Panc1 (cell line): ENCODE results near the gene CNIH1.

Source experiments
- POLR2AphosphoS5 ChIP-seq: IDR thresholded peaks from 2 replicates; pipeline ENCODE4 v1.6.1; 2012; ENCODE audit warnings: mild to moderate bottlenecking, low read depth, low read length, moderate library complexity
- SIN3A ChIP-seq: IDR thresholded peaks from 2 replicates; pipeline ENCODE4 v1.6.1; 2012; ENCODE audit warnings: low read depth, mild to moderate bottlenecking, low read length, moderate library complexity, borderline replicate concordance; ENCODE audit not compliant: insufficient read depth
- TF ChIP-seq, protein P1 (sequence below): fragments of 450-650 bp; IDR thresholded peaks from 2 replicates; pipeline ENCODE4 v1.5.1; 2017; ENCODE audit warnings: mild to moderate bottlenecking
- TF ChIP-seq, protein P2 (sequence below), 2 experiments: IDR thresholded peaks; 2 replicates each; pipeline ENCODE4 v1.6.1; 2011 to 2012; ENCODE audit warnings: low read depth in 2 of 2, control low read depth in 1 of 2, low read length in 1 of 2, mild to moderate bottlenecking in 1 of 2, moderate library complexity in 1 of 2; ENCODE audit not compliant: insufficient read depth in 1 of 2

- TF ChIP-seq, protein P1, sequence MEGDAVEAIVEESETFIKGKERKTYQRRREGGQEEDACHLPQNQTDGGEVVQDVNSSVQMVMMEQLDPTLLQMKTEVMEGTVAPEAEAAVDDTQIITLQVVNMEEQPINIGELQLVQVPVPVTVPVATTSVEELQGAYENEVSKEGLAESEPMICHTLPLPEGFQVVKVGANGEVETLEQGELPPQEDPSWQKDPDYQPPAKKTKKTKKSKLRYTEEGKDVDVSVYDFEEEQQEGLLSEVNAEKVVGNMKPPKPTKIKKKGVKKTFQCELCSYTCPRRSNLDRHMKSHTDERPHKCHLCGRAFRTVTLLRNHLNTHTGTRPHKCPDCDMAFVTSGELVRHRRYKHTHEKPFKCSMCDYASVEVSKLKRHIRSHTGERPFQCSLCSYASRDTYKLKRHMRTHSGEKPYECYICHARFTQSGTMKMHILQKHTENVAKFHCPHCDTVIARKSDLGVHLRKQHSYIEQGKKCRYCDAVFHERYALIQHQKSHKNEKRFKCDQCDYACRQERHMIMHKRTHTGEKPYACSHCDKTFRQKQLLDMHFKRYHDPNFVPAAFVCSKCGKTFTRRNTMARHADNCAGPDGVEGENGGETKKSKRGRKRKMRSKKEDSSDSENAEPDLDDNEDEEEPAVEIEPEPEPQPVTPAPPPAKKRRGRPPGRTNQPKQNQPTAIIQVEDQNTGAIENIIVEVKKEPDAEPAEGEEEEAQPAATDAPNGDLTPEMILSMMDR, result no peak
- TF ChIP-seq POLR2AphosphoS5 (no peak), SIN3A (no peak)
- TF ChIP-seq, protein P2, sequence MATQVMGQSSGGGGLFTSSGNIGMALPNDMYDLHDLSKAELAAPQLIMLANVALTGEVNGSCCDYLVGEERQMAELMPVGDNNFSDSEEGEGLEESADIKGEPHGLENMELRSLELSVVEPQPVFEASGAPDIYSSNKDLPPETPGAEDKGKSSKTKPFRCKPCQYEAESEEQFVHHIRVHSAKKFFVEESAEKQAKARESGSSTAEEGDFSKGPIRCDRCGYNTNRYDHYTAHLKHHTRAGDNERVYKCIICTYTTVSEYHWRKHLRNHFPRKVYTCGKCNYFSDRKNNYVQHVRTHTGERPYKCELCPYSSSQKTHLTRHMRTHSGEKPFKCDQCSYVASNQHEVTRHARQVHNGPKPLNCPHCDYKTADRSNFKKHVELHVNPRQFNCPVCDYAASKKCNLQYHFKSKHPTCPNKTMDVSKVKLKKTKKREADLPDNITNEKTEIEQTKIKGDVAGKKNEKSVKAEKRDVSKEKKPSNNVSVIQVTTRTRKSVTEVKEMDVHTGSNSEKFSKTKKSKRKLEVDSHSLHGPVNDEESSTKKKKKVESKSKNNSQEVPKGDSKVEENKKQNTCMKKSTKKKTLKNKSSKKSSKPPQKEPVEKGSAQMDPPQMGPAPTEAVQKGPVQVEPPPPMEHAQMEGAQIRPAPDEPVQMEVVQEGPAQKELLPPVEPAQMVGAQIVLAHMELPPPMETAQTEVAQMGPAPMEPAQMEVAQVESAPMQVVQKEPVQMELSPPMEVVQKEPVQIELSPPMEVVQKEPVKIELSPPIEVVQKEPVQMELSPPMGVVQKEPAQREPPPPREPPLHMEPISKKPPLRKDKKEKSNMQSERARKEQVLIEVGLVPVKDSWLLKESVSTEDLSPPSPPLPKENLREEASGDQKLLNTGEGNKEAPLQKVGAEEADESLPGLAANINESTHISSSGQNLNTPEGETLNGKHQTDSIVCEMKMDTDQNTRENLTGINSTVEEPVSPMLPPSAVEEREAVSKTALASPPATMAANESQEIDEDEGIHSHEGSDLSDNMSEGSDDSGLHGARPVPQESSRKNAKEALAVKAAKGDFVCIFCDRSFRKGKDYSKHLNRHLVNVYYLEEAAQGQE (IDR thresholded peaks at IDR 0.05; ENCODE audit: insufficient read depth in 1 of 2, low read depth in 2 of 2, low read length in 1 of 2), result no peak
Measured at GRCh38 chr14:54440476-54440872, 700 bp downstream of the CNIH1 start.
